Measurements from ENCODE around the gene LPCAT1.
"Not testable (repeated sequence)": the region's sequence is repeated elsewhere in the genome, so short reads cannot be mapped to it uniquely, and the experiment has no call there.

Gene LPCAT1

DNA sequence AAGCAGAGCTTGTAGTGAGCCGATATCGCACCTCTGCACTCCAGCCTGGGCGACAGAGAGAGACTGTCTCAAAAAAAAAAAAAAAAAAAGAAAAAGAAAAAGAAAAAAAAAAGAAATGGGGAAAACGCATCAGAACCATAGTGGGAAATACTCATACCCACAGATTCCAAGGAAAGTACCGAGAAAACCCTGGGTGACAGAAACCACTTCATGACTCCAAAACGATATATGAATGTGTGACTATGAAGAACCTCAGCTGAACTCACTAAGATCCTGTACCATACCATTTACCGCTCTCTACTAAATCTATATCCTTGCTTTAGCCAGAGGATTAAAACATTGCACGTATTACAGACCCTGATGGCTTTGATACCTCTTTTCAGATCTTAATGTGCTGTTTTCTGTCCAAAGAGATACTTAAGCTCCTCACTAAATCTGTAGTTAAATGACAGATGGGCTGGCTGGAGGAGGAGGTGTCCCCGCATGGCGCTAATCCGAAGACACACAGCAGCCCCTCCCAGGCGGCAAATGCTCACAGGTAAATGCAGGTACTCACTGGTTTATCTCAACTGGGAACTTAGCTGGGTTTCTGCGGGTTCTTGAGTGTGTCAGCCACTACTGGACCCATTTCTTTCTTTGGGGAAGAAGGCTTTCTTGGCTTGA, 2.8 kb downstream of the LPCAT1 start:
- no peak for DNase-seq

DNA sequence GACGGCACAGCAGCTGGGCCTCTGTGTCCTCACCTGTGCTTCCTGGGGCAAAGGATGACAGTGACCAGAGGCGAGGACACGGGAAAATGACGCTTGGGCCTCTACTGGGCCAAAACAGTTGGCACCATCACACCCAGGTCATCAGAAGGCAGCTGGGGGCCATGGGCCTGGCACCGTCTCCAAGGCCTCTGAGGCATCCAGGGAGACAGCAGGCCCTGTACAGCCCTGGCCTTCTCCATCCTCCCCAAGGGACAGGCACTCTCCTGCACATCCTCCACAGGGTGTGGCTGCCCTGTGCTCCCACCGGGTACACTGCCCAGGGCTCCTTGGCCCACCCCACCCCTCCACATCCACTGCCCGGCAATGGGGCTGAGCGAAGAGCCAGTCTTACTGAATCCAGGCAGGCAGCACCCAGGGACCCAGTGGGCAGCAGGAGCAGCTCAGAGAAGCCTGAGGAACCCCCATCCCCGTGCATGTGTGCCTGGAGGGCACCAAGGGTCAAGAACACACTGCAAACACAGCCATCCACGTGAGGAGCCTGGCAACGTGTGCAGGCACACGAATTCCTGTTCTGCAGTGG, 4.0 kb downstream of the LPCAT1 start:
- no peak for DNase-seq

DNA sequence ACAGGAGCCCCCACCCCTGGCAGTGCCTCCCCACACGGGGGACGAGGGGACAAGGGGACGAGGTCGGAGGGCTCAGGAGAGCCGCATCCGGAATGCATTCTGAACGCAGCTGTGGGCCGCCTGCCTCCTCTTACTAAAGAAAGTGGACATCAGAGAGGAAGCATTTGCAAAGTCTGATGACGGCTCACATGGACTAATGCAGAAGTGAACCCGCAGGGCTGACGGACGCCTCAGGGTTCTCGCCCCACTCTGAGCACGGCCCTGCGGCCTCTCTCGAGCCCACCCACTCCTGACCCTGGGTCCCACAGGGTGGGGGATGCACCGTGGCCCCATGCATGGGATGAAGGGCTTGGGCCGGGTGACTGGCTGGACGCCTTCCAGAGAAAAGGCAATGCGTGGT, 5.9 kb downstream of the LPCAT1 start:
- no peak for DNase-seq

- no peak for DNase-seq
Measured at GRCh38 chr5:1516615-1517601, 6.9 kb downstream of the LPCAT1 start.

GRCh38 chr5:1515921-1516571, 7.7 kb downstream of the LPCAT1 start:
- DNase-seq = no peak

DNA sequence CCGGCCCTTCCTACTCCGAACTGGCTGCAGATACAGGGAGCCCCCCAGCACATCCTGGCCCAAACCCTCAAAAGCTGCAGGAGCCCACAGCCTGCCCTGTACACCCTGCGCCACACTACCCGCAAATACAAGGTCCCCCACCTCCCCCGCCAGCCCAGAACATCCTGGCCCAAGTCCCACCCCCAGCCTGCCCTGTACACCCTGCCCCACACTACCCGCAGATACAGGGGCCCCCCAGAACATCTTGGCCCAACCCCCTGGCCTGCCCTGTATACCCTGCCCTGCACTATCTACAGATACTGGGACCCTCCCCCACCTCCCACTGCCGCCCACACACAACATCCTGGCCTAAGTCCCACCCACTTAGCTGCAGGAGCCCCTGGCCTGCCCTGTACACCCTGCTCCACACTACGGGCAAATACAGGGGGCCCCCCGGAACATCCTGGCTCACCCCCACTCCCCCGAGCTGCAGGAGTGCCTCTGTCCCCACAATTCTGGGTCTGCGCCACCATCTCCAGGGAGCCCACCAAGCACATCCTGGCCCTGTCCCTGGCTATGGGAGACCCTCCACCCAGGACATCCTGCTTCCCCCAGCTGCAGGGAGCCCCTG, 8.3 kb downstream of the LPCAT1 start:
- DNase-seq = no peak

DNA sequence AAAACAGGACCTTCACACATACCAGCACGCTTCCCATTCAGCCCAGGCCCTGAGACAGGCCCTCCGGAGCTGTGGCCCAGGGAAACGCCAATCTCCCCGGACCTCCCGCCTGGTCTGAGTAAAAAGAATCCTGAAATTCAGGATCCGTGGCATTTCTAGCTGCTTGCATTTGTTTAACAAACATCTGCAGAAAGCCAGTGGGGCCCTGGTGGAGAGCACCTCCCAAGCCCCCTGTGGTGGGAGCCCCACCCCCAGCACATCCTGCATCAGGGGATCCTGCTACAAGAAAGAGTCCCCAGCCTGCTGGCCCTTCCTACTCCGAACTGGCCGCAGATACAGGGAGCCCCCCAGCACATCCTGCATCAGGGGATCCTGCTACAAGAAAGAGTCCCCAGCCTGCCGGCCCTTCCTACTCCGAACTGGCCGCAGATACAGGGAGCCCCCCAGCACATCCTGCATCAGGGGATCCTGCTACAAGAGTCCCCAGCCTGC, 8.9 kb downstream of the LPCAT1 start:
- not testable (repeated sequence) for DNase-seq

DNA sequence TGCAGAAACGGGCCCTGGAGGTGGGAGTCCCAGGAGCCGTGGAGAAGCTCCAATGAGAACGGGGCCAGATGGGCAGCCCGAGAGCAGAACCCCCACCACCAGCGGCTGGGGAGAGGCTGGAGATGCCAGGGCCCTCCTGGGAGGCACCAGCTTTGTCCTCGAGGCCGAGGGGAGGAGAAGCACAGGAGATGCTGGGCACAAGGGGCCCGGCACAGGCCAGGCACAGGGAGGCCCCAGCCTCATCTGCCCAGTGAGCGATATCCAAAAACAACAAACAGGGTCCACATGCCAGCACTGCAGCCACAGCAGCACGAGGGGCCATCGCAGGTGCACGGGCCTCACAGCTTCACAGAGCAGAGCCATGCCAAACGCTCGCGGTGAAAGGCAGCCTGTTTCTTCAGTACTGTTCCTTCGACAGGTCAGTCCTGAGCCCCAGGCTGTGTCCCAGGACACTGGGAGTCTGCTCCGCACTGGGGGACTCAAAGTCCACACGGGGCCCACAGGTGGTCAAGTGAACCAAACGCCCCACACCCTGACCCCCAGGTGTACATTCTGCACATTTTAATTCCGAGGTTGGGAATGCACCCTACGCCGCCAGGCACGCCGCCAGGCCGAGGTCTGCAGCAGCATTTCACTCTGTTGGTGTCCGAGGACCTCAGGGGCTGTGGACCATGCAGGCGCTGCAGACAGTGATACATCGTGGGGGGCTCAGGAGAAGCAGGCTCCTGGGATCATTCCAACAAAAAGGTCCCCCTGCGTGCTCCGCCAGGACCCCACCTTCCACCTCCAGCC, 9.5 kb downstream of the LPCAT1 start:
- DNase-seq = no peak

GRCh38 chr5:1513326-1514026, 10.3 kb downstream of the LPCAT1 start:
- no peak for DNase-seq

- no peak for DNase-seq
Measured at GRCh38 chr5:1512541-1513291, 11.0 kb downstream of the LPCAT1 start.

DNA sequence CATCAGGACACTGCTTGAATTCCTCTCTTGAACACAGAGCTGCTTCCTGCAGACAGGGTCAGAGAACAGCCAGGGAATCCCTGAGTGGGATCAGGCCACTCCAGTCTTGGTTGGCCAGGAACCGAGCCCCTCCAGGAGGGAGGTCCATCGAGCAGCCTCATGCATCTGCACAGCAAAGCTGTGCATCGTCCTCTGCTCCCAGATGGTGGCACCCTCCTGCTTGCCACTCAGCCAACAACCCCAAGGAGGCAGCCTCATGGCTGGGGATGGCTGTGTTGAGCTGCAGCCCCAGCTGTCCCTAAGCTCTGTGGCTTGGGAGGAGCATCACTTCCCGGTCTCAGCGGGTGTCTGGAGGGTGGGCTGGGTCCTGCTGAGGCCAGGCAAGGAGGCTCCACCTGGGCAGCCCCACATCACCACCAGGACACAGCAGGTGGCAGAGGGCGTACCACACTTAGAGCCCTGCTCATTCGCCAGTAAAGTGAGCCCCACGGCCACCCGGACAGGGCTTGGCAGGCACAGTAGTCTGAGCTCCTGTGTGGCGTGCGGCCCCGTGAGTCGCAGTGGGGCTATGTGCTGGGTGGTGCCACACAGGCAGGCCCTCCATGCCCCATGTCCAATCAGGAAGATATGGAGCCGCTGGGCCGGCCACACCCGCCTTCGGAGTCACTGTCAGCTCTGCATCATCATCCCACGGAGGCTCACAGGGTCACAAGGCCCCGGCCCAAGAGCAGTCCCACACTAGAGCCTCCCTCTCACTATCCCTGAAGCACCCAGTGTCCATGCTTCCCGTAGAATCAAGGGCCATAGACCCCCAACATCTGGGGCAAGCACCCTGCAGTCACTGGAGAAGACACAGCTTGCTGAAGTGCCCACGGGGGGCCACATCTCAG, 11.9 kb downstream of the LPCAT1 start:
- DNase-seq = no peak

- DNase-seq = no peak
Measured at GRCh38 chr5:1511048-1511447, 12.7 kb downstream of the LPCAT1 start.

- no peak for DNase-seq
Measured at GRCh38 chr5:1510631-1511030, 13.1 kb downstream of the LPCAT1 start.

GRCh38 chr5:1510151-1510561, 13.6 kb downstream of the LPCAT1 start:
- no peak for DNase-seq

- DNase-seq = no peak
Measured at GRCh38 chr5:1509346-1510085, 14.2 kb downstream of the LPCAT1 start.

DNA sequence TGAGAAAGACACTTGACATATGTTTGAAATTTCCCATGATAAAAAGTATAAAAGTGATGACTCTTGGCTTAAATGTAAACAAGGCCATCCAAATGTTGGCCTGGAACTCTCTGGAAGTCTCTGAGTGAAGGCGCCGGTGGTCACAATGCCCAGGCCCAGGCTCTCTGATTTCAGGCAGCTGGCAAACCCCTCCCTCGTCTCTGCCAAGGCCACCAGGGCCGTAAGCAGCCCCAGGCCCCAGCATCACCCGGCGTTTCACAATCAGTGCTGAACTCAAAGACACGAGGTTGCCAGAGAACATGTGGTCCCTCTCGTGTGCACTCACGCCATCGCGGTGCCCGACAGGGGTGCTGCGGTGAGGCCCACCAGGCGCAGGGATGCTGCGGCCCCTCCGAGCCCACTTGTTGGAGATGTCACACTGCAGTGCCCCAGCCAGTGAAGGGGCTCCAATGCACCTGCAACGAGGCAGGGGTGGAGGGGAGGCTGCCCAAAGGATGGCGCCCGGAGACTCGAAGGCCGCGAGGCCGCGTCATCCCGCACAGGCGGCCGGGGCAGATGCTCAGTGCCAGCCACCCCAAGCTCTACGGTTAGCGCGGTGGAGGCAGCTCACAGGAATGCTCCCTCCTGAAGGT, 15.0 kb downstream of the LPCAT1 start:
- DNase-seq = no peak

GRCh38 chr5:1507961-1508658, 15.7 kb downstream of the LPCAT1 start:
- DNase-seq = no peak
